Activated naive CD4-positive, alpha-beta T cell (primary cell): ENCODE measurements around the gene ZNF429.
A peak's percentile ranks its signal among the peaks of the same experiment; 100 is the strongest.
"Not testable (repeated sequence)": the region's sequence is repeated elsewhere in the genome, so short reads cannot be mapped to it uniquely, and the experiment has no call there.

ENCODE experiments used
- DNase-seq, 4 experiments: peaks; one replicate each; lab custom pipeline; 2025; lab: John Stamatoyannopoulos, UW

Gene ZNF429

GRCh38 chr19:21513651-21514050 lies 8.2 kb downstream of the ZNF429 start:
- no peak for DNase-seq

GRCh38 chr19:21519488-21519887 lies 14.1 kb downstream of the ZNF429 start:
- no peak for DNase-seq

- DNase-seq, result no peak
These were observed 27.5 kb downstream of the ZNF429 start for GRCh38 chr19:21532904-21533303.

- DNase-seq, result not testable (repeated sequence)
These were observed 31.4 kb downstream of the ZNF429 start for GRCh38 chr19:21536741-21537290.

GRCh38 chr19:21559444-21559843 lies 54.0 kb downstream of the ZNF429 start:
- DNase-seq, result no peak

GRCh38 chr19:21564406-21564805 lies 59.0 kb downstream of the ZNF429 start:
- DNase-seq, result no peak

- DNase-seq, result no peak
These were observed 60.7 kb downstream of the ZNF429 start for GRCh38 chr19:21566073-21566472.

GRCh38 chr19:21567806-21568205 lies 62.4 kb downstream of the ZNF429 start:
- not testable (repeated sequence) for DNase-seq

GRCh38 chr19:21568816-21569493 lies 63.6 kb downstream of the ZNF429 start:
- peak in 2 of 4 experiments; percentile 45 to 60 for DNase-seq

- no peak for DNase-seq
These were observed 64.1 kb downstream of the ZNF429 start for GRCh38 chr19:21569494-21569865.

GRCh38 chr19:21571316-21571715 lies 65.9 kb downstream of the ZNF429 start:
- no peak for DNase-seq

- no peak for DNase-seq
These were observed 69.2 kb downstream of the ZNF429 start for GRCh38 chr19:21574607-21575006.

GRCh38 chr19:21576481-21576880 lies 71.1 kb downstream of the ZNF429 start:
- no peak for DNase-seq

GRCh38 chr19:21580101-21580500 lies 74.7 kb downstream of the ZNF429 start:
- DNase-seq, result no peak

- no peak for DNase-seq
These were observed 75.4 kb downstream of the ZNF429 start for GRCh38 chr19:21580818-21581217.

GRCh38 chr19:21581646-21582240 lies 76.3 kb downstream of the ZNF429 start:
- no peak for DNase-seq

- DNase-seq, result no peak
These were observed 79.1 kb downstream of the ZNF429 start for GRCh38 chr19:21584537-21584936.

- no peak for DNase-seq
These were observed 80.0 kb downstream of the ZNF429 start for GRCh38 chr19:21585281-21585890.

- no peak for DNase-seq
These were observed 81.1 kb downstream of the ZNF429 start for GRCh38 chr19:21586311-21587116.

- no peak for DNase-seq
These were observed 81.7 kb downstream of the ZNF429 start for GRCh38 chr19:21587117-21587461.

GRCh38 chr19:21587549-21587948 lies 82.1 kb downstream of the ZNF429 start:
- no peak for DNase-seq

- no peak for DNase-seq
These were observed 82.7 kb downstream of the ZNF429 start for GRCh38 chr19:21588065-21588601.
